HG02885 (cell line): ENCODE measurements around the gene GP9.

Source experiments
- ATAC-seq: cut with Tn5 transposase; IDR thresholded peaks from one replicate; pipeline ENCODE4 v1.9.1; 2021; ENCODE audit warnings: mild to moderate bottlenecking; ENCODE audit not compliant: unreplicated experiment, poor library complexity

GP9 gene

GRCh38 chr3:129027544-129027880 lies 33.1 kb upstream of the GP9 start:
- no peak for ATAC-seq

- no peak for ATAC-seq
Observed at GRCh38 chr3:129028866-129029265, 31.7 kb upstream of the GP9 start.

GRCh38 chr3:129030611-129031010 lies 30.0 kb upstream of the GP9 start:
- ATAC-seq, result no peak

- no peak for ATAC-seq
Observed at GRCh38 chr3:129031476-129032215, 28.9 kb upstream of the GP9 start.

- no peak for ATAC-seq
Observed at GRCh38 chr3:129032716-129033115, 27.9 kb upstream of the GP9 start.

GRCh38 chr3:129033151-129033550 lies 27.4 kb upstream of the GP9 start:
- no peak for ATAC-seq

- ATAC-seq, result no peak
Observed at GRCh38 chr3:129033633-129034321, 26.8 kb upstream of the GP9 start.

- ATAC-seq, result no peak
Observed at GRCh38 chr3:129034642-129035041, 25.9 kb upstream of the GP9 start.

- ATAC-seq, result no peak
Observed at GRCh38 chr3:129035360-129036221, 25.0 kb upstream of the GP9 start.

GRCh38 chr3:129036222-129037092 lies 24.1 kb upstream of the GP9 start:
- ATAC-seq, result no peak

- ATAC-seq, result no peak
Observed at GRCh38 chr3:129037093-129037419, 23.5 kb upstream of the GP9 start.

GRCh38 chr3:129038121-129038855 lies 22.3 kb upstream of the GP9 start:
- no peak for ATAC-seq

- ATAC-seq, result no peak
Observed at GRCh38 chr3:129039271-129040038, 21.1 kb upstream of the GP9 start.

- ATAC-seq, result no peak
Observed at GRCh38 chr3:129040039-129040336, 20.6 kb upstream of the GP9 start.

GRCh38 chr3:129040579-129041300 lies 19.8 kb upstream of the GP9 start:
- ATAC-seq, result no peak

GRCh38 chr3:129045675-129046036 lies 14.9 kb upstream of the GP9 start:
- ATAC-seq, result no peak

- no peak for ATAC-seq
Observed at GRCh38 chr3:129046037-129046731, 14.4 kb upstream of the GP9 start.
